ENCODE results near the gene RBCK1.

The RBCK1 gene

GRCh38 chr20:406200-407132 lies 1.6 kb upstream of the RBCK1 start:
- H3K4me3 ChIP-seq (ENCODE audit: low read depth, low read length): no peak overlapping the region
- DNase-seq (ENCODE audit: low read depth): no peak
- TF ChIP-seq CTCF (conservative IDR thresholded peaks at IDR 0.05; ENCODE audit: low read depth, low read length): no peak

- peak; percentile 81 for DNase-seq (ENCODE audit: low read depth)
- TF ChIP-seq CTCF (conservative IDR thresholded peaks at IDR 0.05; ENCODE audit: low read depth, low read length): peak; percentile 46
- H3K4me3 ChIP-seq (ENCODE audit: low read depth, low read length): peak overlapping the region; percentile 65
These were observed 756 bp upstream of the RBCK1 start for GRCh38 chr20:407133-407952.

GRCh38 chr20:408843-409696 lies 971 bp downstream of the RBCK1 start:
- no peak for TF ChIP-seq CTCF (conservative IDR thresholded peaks at IDR 0.05; ENCODE audit: low read depth, low read length)
- H3K4me3 ChIP-seq (ENCODE audit: low read depth, low read length): peak overlapping the region; percentile 70
- DNase-seq (ENCODE audit: low read depth): no peak

GRCh38 chr20:409697-410559 lies 1.8 kb downstream of the RBCK1 start:
- peak overlapping the region; percentile 70 for H3K4me3 ChIP-seq (ENCODE audit: low read depth, low read length)

GRCh38 chr20:412081-412480 lies 4.0 kb downstream of the RBCK1 start:
- DNase-seq (ENCODE audit: low read depth): no peak
- no peak overlapping the region for H3K4me3 ChIP-seq (ENCODE audit: low read depth, low read length)
- TF ChIP-seq CTCF (conservative IDR thresholded peaks at IDR 0.05; ENCODE audit: low read depth, low read length): no peak

More at GRCh38 chr20:409697-410559, 1.8 kb downstream of the RBCK1 start:
- no peak for TF ChIP-seq CTCF (conservative IDR thresholded peaks at IDR 0.05; ENCODE audit: low read depth, low read length)
- no peak for DNase-seq (ENCODE audit: low read depth)

GRCh38 chr20:414161-414560 lies 6.1 kb downstream of the RBCK1 start:
- no peak for TF ChIP-seq CTCF (conservative IDR thresholded peaks at IDR 0.05; ENCODE audit: low read depth, low read length)
- DNase-seq (ENCODE audit: low read depth): no peak
- no peak overlapping the region for H3K4me3 ChIP-seq (ENCODE audit: low read depth, low read length)
